IPS-18a (cell line): Measurements from ENCODE around the gene PAXX.

ENCODE experiments used
- H3K27ac ChIP-seq: one replicate; pipeline ENCODE4 v1.5.1; 2013; ENCODE audit warnings: low read length
- H3K27me3 ChIP-seq: one replicate; pipeline ENCODE4 v1.6.1; 2013; ENCODE audit warnings: mild to moderate bottlenecking, low read length; ENCODE audit not compliant: control insufficient read depth, insufficient read depth
- H3K36me3 ChIP-seq: one replicate; pipeline ENCODE4 v1.6.1; 2013; ENCODE audit warnings: low read depth, low read length; ENCODE audit not compliant: control insufficient read depth
- H3K4me1 ChIP-seq: one replicate; pipeline ENCODE4 v1.6.1; 2013; ENCODE audit warnings: low read depth, low read length; ENCODE audit not compliant: control insufficient read depth
- H3K4me3 ChIP-seq: one replicate; pipeline ENCODE4 v1.5.1; 2013; ENCODE audit warnings: low read length
- H3K9ac ChIP-seq: one replicate; pipeline ENCODE4 v1.6.1; 2013; ENCODE audit warnings: mild to moderate bottlenecking, low read length, moderate library complexity
- H3K9me3 ChIP-seq: one replicate; pipeline ENCODE4 v1.6.1; 2013; ENCODE audit warnings: low read depth, low read length; ENCODE audit not compliant: control insufficient read depth

Gene PAXX

GRCh38 chr9:137035937-137036336, 43.7 kb downstream of the PAXX start:
- Histone ChIP-seq H3K27me3 (no peaks in the 10 kb centered on the region), H3K4me3 (no peak overlapping the region), H3K9me3 (no peaks in the 10 kb centered on the region), H3K9ac (no peak overlapping the region), H3K36me3 (peaks cover 3% of the 10 kb centered on the region), H3K4me1 (no peaks in the 10 kb centered on the region), H3K27ac (no peak overlapping the region)

GRCh38 chr9:137037035-137037434, 44.8 kb downstream of the PAXX start:
- H3K27me3 ChIP-seq = no peaks in the 10 kb centered on the region
- no peak overlapping the region for H3K27ac ChIP-seq
- no peak overlapping the region for H3K4me3 ChIP-seq
- no peaks in the 10 kb centered on the region for H3K4me1 ChIP-seq
- H3K9ac ChIP-seq = no peak overlapping the region
- H3K36me3 ChIP-seq = peaks cover 3% of the 10 kb centered on the region
- no peaks in the 10 kb centered on the region for H3K9me3 ChIP-seq

GRCh38 chr9:137037483-137037882, 45.3 kb downstream of the PAXX start:
- Histone ChIP-seq H3K4me1 (no peaks in the 10 kb centered on the region), H3K27ac (no peak overlapping the region), H3K4me3 (no peak overlapping the region), H3K9ac (no peak overlapping the region), H3K9me3 (no peaks in the 10 kb centered on the region), H3K27me3 (no peaks in the 10 kb centered on the region), H3K36me3 (peaks cover 3% of the 10 kb centered on the region)

- no peak overlapping the region for H3K4me3 ChIP-seq
- no peaks in the 10 kb centered on the region for H3K4me1 ChIP-seq
- H3K9ac ChIP-seq = no peak overlapping the region
- peaks cover 3% of the 10 kb centered on the region for H3K36me3 ChIP-seq
- no peak overlapping the region for H3K27ac ChIP-seq
- H3K27me3 ChIP-seq = no peaks in the 10 kb centered on the region
- no peaks in the 10 kb centered on the region for H3K9me3 ChIP-seq
Measured at GRCh38 chr9:137038916-137039315, 46.7 kb downstream of the PAXX start.

GRCh38 chr9:137039611-137040366, 47.6 kb downstream of the PAXX start:
- no peak overlapping the region for H3K27ac ChIP-seq
- H3K4me3 ChIP-seq = no peak overlapping the region
- peaks cover 3% of the 10 kb centered on the region for H3K36me3 ChIP-seq
- H3K27me3 ChIP-seq = peaks cover 7% of the 10 kb centered on the region
- no peaks in the 10 kb centered on the region for H3K4me1 ChIP-seq
- H3K9ac ChIP-seq = no peak overlapping the region
- H3K9me3 ChIP-seq = no peaks in the 10 kb centered on the region

- Histone ChIP-seq H3K4me3 (no peak overlapping the region), H3K27ac (no peak overlapping the region), H3K9ac (no peak overlapping the region), H3K27me3 (peaks cover 15% of the 10 kb centered on the region), H3K9me3 (no peaks in the 10 kb centered on the region), H3K36me3 (peaks cover 3% of the 10 kb centered on the region), H3K4me1 (no peaks in the 10 kb centered on the region)
Measured at GRCh38 chr9:137040568-137040967, 48.3 kb downstream of the PAXX start.

GRCh38 chr9:137041124-137041523, 48.9 kb downstream of the PAXX start:
- Histone ChIP-seq H3K9ac (no peak overlapping the region), H3K36me3 (peaks cover 3% of the 10 kb centered on the region)

GRCh38 chr9:137042751-137043727, 50.8 kb downstream of the PAXX start:
- H3K27ac ChIP-seq = no peak overlapping the region
- no peak overlapping the region for H3K4me3 ChIP-seq
- H3K27me3 ChIP-seq = peaks cover 30% of the 10 kb centered on the region
- no peak overlapping the region for H3K9ac ChIP-seq
- H3K4me1 ChIP-seq = no peaks in the 10 kb centered on the region
- H3K9me3 ChIP-seq = no peaks in the 10 kb centered on the region
- H3K36me3 ChIP-seq = peaks cover 3% of the 10 kb centered on the region

More at GRCh38 chr9:137041124-137041523, 48.9 kb downstream of the PAXX start:
- peaks cover 15% of the 10 kb centered on the region for H3K27me3 ChIP-seq
- no peak overlapping the region for H3K27ac ChIP-seq
- no peak overlapping the region for H3K4me3 ChIP-seq
- H3K9me3 ChIP-seq = no peaks in the 10 kb centered on the region
- H3K4me1 ChIP-seq = no peaks in the 10 kb centered on the region
